SK-N-SH treated with all-trans-retinoic acid at 6 μM for 48 hours (cell line): ENCODE data around the gene RAC2.

Source experiments
- ARNTL ChIP-seq: fragments of 450-650 bp; formaldehyde crosslinking; IDR thresholded peaks from 2 replicates; pipeline ENCODE4 v1.5.0; 2020; ENCODE audit warnings: low read depth, mild to moderate bottlenecking, moderate library complexity, borderline replicate concordance
- ESRRG ChIP-seq: fragments of 250-450 bp; sonication (Bioruptor Pico); IDR thresholded peaks from 2 replicates; pipeline ENCODE4 v1.6.1; 2021; ENCODE audit warnings: mild to moderate bottlenecking
- ISL1 ChIP-seq: fragments of 250-450 bp; sonication (Bioruptor Pico); IDR thresholded peaks from 2 replicates; pipeline ENCODE4 v2.1.2; 2022; ENCODE audit warnings: mild to moderate bottlenecking, moderate library complexity
- OSR1 ChIP-seq: fragments of 250-450 bp; sonication (Bioruptor Pico); IDR thresholded peaks from 2 replicates; pipeline ENCODE4 v1.8.0; 2022; ENCODE audit warnings: moderate library complexity, mild to moderate bottlenecking, inconsistent platforms
- PATZ1 ChIP-seq: fragments of 250-450 bp; sonication (Bioruptor Pico); IDR thresholded peaks from 2 replicates; pipeline ENCODE4 v1.8.0; 2020; ENCODE audit warnings: mild to moderate bottlenecking, moderate library complexity, borderline replicate concordance
- PPARA ChIP-seq: fragments of 250-450 bp; sonication (Bioruptor Pico); IDR thresholded peaks from 2 replicates; pipeline ENCODE4 v1.5.0; 2020; ENCODE audit warnings: mild to moderate bottlenecking, borderline replicate concordance
- RARB ChIP-seq: fragments of 250-450 bp; sonication (Bioruptor Pico); IDR thresholded peaks from 2 replicates; pipeline ENCODE4 v1.8.0; 2021; ENCODE audit warnings: mild to moderate bottlenecking, moderate library complexity
- ZFP30 ChIP-seq: fragments of 450-650 bp; formaldehyde crosslinking; IDR thresholded peaks from 2 replicates; pipeline ENCODE4 v1.5.0; 2022; ENCODE audit warnings: mild to moderate bottlenecking, moderate library complexity
- ZNF70 ChIP-seq: fragments of 450-650 bp; formaldehyde crosslinking; IDR thresholded peaks from 2 replicates; pipeline ENCODE4 v1.5.0; 2020; ENCODE audit warnings: mild to moderate bottlenecking, moderate library complexity
- TF ChIP-seq, protein P1 (sequence below): fragments of 250-450 bp; sonication (Bioruptor Pico); IDR thresholded peaks from 2 replicates; pipeline ENCODE4 v1.5.1; 2020; ENCODE audit warnings: low read depth, mild to moderate bottlenecking, moderate library complexity

DNA sequence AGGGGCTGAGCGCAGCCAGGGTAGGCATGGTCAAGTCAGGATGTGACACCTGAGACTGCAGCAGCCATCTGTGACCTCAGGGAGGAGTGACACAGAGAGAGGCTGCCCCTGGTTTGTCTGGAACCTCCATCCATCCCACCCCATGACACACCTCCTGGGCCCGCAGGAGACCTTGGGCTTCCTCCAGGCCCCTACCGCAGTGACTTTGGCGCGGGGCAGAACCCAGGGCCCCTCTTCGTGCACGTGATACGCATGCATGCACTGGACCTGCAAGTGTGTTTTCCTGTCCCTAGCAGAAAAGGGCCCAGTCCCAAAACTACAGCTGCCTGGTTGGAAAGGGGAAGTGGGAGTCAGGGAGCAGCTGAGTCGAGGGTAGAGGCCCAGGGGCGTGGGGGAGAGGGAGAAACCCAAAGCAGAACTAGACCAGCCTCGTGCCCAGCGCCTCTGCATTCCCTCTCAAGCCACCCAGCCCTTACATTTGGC is 30.4 kb upstream of the RAC2 start:
- TF ChIP-seq PATZ1 (CRISPR knock-in tag) (no peak), ESRRG (CRISPR knock-in tag) (no peak), ZNF70 (CRISPR knock-in tag) (no peak), OSR1 (CRISPR knock-in tag) (no peak), PPARA (CRISPR knock-in tag) (no peak), ZFP30 (CRISPR knock-in tag) (no peak), ARNTL (CRISPR knock-in tag) (no peak), RARB (CRISPR knock-in tag) (no peak), ISL1 (CRISPR knock-in tag) (no peak)
- TF ChIP-seq, protein P1, sequence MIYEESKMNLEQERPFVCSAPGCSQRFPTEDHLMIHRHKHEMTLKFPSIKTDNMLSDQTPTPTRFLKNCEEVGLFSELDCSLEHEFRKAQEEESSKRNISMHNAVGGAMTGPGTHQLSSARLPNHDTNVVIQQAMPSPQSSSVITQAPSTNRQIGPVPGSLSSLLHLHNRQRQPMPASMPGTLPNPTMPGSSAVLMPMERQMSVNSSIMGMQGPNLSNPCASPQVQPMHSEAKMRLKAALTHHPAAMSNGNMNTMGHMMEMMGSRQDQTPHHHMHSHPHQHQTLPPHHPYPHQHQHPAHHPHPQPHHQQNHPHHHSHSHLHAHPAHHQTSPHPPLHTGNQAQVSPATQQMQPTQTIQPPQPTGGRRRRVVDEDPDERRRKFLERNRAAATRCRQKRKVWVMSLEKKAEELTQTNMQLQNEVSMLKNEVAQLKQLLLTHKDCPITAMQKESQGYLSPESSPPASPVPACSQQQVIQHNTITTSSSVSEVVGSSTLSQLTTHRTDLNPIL (CRISPR knock-in tag): no peak
